ENCODE data around the gene GPR137C. TPM values are rescaled to one million over a fixed set of nuclear protein-coding genes. Genes with fewer than 3 reads are reported as not detected.

GPR137C gene
- total RNA-seq, 2 experiments from 2014 or later: 0.05 to 0.11 TPM

GRCh38 chr14:52599974-52600373 is 47.3 kb downstream of the GPR137C start:
- Mint-ChIP-seq H3K4me3 (no peak overlapping the region), H3K27ac (no peak overlapping the region), H3K27me3 (no peaks in the 10 kb centered on the region), H3K36me3 (ENCODE audit: low read depth) (no peaks in the 10 kb centered on the region), H3K4me1 (ENCODE audit: low read depth) (no peaks in the 10 kb centered on the region), H3K9me3 (peaks cover 3% of the 10 kb centered on the region)
- DNase-seq (no peak), ATAC-seq (no peak)
- no peak for TF ChIP-seq CTCF (IDR thresholded peaks at IDR 0.05)
- ChIA-PET POLR2A (no interaction called here), CTCF (no interaction called here)
- intact Hi-C loops (cut with micrococcal nuclease): no loop called here

GRCh38 chr14:52602131-52602530 is 49.5 kb downstream of the GPR137C start:
- DNase-seq: no peak
- no peaks in the 10 kb centered on the region for H3K4me1 Mint-ChIP-seq (ENCODE audit: low read depth)
- ChIA-PET POLR2A (no interaction called here), CTCF (no interaction called here)
- no peak for ATAC-seq
- intact Hi-C loops (cut with micrococcal nuclease): no loop called here
- H3K4me3 Mint-ChIP-seq: no peak overlapping the region
- peaks cover 8% of the 10 kb centered on the region for H3K9me3 Mint-ChIP-seq
- TF ChIP-seq CTCF (IDR thresholded peaks at IDR 0.05): no peak
- H3K27me3 Mint-ChIP-seq: no peaks in the 10 kb centered on the region
- no peaks in the 10 kb centered on the region for H3K36me3 Mint-ChIP-seq (ENCODE audit: low read depth)
- no peak overlapping the region for H3K27ac Mint-ChIP-seq

GRCh38 chr14:52607061-52607460 is 54.4 kb downstream of the GPR137C start:
- intact Hi-C loops (cut with micrococcal nuclease): no loop called here
- no peak overlapping the region for H3K4me3 Mint-ChIP-seq
- no peaks in the 10 kb centered on the region for H3K27me3 Mint-ChIP-seq
- DNase-seq: no peak
- H3K36me3 Mint-ChIP-seq (ENCODE audit: low read depth): no peaks in the 10 kb centered on the region
- peaks cover 8% of the 10 kb centered on the region for H3K9me3 Mint-ChIP-seq
- no peak for ATAC-seq
- no peak for TF ChIP-seq CTCF (IDR thresholded peaks at IDR 0.05)
- ChIA-PET CTCF (no interaction called here), POLR2A (no interaction called here)
- H3K4me1 Mint-ChIP-seq (ENCODE audit: low read depth): no peaks in the 10 kb centered on the region
- H3K27ac Mint-ChIP-seq: no peak overlapping the region

- intact Hi-C loops (cut with micrococcal nuclease): no loop called here
- POLR2A ChIA-PET: no interaction called here
Observed at GRCh38 chr14:52609445-52610044, 56.9 kb downstream of the GPR137C start.

GRCh38 chr14:52610187-52610586 is 57.6 kb downstream of the GPR137C start:
- no peak for TF ChIP-seq CTCF (IDR thresholded peaks at IDR 0.05)
- H3K4me3 Mint-ChIP-seq: no peak overlapping the region
- CTCF ChIA-PET: no interaction called here

More at GRCh38 chr14:52609445-52610044, 56.9 kb downstream of the GPR137C start:
- no peak for TF ChIP-seq CTCF (IDR thresholded peaks at IDR 0.05)
- Mint-ChIP-seq H3K27ac (no peak overlapping the region), H3K4me1 (ENCODE audit: low read depth) (no peaks in the 10 kb centered on the region), H3K36me3 (ENCODE audit: low read depth) (no peaks in the 10 kb centered on the region), H3K9me3 (peaks cover 8% of the 10 kb centered on the region), H3K27me3 (no peaks in the 10 kb centered on the region), H3K4me3 (no peak overlapping the region)
- ATAC-seq (no peak), DNase-seq (no peak)
- CTCF ChIA-PET: no interaction called here

More at GRCh38 chr14:52610187-52610586, 57.6 kb downstream of the GPR137C start:
- no peak for DNase-seq
- no peaks in the 10 kb centered on the region for H3K36me3 Mint-ChIP-seq (ENCODE audit: low read depth)
- peaks cover 5% of the 10 kb centered on the region for H3K9me3 Mint-ChIP-seq
- no peaks in the 10 kb centered on the region for H3K27me3 Mint-ChIP-seq
- POLR2A ChIA-PET: no interaction called here
- H3K27ac Mint-ChIP-seq: no peak overlapping the region
- no peaks in the 10 kb centered on the region for H3K4me1 Mint-ChIP-seq (ENCODE audit: low read depth)
- no peak for ATAC-seq
- intact Hi-C loops (cut with micrococcal nuclease): no loop called here

Measured in activated CD8-positive, alpha-beta T cell treated with anti-CD3 and anti-CD28 coated beads for 36 hours (primary cell).